Endothelial cell of umbilical vein (primary cell): Measurements from ENCODE around the gene CHEK2. TPM values are rescaled to one million over a fixed set of nuclear protein-coding genes. Genes with fewer than 3 reads are reported as not detected.

ENCODE experiments used
- BruUV-seq: library from RNA; stranded (reverse); fragments of 400-500 nt; replicated peaks from 2 replicates; lab custom pipeline; 2021; lab: Mats Ljungman, UMichigan
- CTCF ChIA-PET: fragments of 300-600, 350-600 bp; sonication (Branson Sonifier 250); formaldehyde crosslinking; loops from one replicate; lab custom pipeline; 2021; ENCODE audit warnings: antibody characterized with exemption, inconsistent platforms; lab: Charles Lee
- POLR2A ChIA-PET: fragments of 300-600, 350-600 bp; sonication (Branson Sonifier 250); formaldehyde crosslinking; loops from one replicate; lab custom pipeline; 2021; ENCODE audit warnings: antibody characterized with exemption, inconsistent platforms; lab: Charles Lee
- DNase-seq: peaks from one replicate; pipeline ENCODE4 v3.0.0-alpha.2; 2011; ENCODE audit warnings: low read depth, low spot score
- FAIRE-seq: peaks from 2 replicates; lab custom pipeline; 2011; peaks lifted over from hg19 to GRCh38; lab: Jason Lieb, UNC
- H2AFZ ChIP-seq: 2 replicates; pipeline ENCODE4 v1.6.0; 2012; ENCODE audit warnings: low read depth, low read length, control low read depth, inconsistent platforms
- H3K27ac ChIP-seq: 2 replicates; pipeline ENCODE4 v1.5.1; 2011; ENCODE audit warnings: low read depth, mild to moderate bottlenecking, control low read depth, low read length, moderate library complexity; ENCODE audit not compliant: insufficient read depth
- H3K27me3 ChIP-seq, 2 experiments: 2 replicates each; pipeline versions ENCODE4 v1.6.0 to v1.6.1; 2011; ENCODE audit warnings: low read length in 2 of 2, mixed read lengths in 1 of 2; ENCODE audit not compliant: control insufficient read depth in 2 of 2, insufficient read depth in 2 of 2
- H3K36me3 ChIP-seq, 2 experiments: 2 replicates in 1 of 2; 3 replicates in 1 of 2; pipeline ENCODE4 v1.5.1; 2011; ENCODE audit warnings: low read length in 2 of 2, mild to moderate bottlenecking in 1 of 2, moderate library complexity in 1 of 2; ENCODE audit not compliant: control insufficient read depth in 2 of 2, insufficient read depth in 2 of 2; ENCODE audit errors: extremely low read depth in 1 of 2
- H3K4me1 ChIP-seq: 3 replicates; pipeline ENCODE4 v1.5.1; 2011; ENCODE audit warnings: mild to moderate bottlenecking, low read length; ENCODE audit not compliant: control insufficient read depth, insufficient read depth; ENCODE audit errors: extremely low read depth
- H3K4me2 ChIP-seq: 2 replicates; pipeline ENCODE4 v1.6.1; 2011; ENCODE audit warnings: low read length, control low read depth, mixed read lengths; ENCODE audit not compliant: insufficient read depth
- H3K4me3 ChIP-seq, 3 experiments: fragments of 200-600 bp in 1 of 3; sonication (generic), shearing (Covaris generic) in 1 of 3; replicated peaks in 1 of 3; 2 replicates each; pipeline ENCODE4 v1.5.1; 2011 to 2016; ENCODE audit warnings: control low read depth in 3 of 3, low read length in 3 of 3, mild to moderate bottlenecking in 2 of 3, inconsistent platforms in 1 of 3, low read depth in 1 of 3, moderate library complexity in 1 of 3; ENCODE audit not compliant: insufficient read depth in 1 of 3
- H3K79me2 ChIP-seq: 2 replicates; pipeline ENCODE4 v1.6.0; 2012; ENCODE audit warnings: low read length, inconsistent platforms; ENCODE audit not compliant: control insufficient read depth, insufficient read depth
- H3K9ac ChIP-seq: replicated peaks from 2 replicates; pipeline ENCODE3; 2011; ENCODE audit warnings: low read length, control low read depth; ENCODE audit not compliant: insufficient read depth; ENCODE audit errors: extremely low read depth
- H3K9me1 ChIP-seq: replicated peaks from 3 replicates; pipeline ENCODE4 v1.6.0; 2011; ENCODE audit warnings: mild to moderate bottlenecking, low read length; ENCODE audit not compliant: control insufficient read depth, insufficient read depth; ENCODE audit errors: extremely low read depth
- H3K9me3 ChIP-seq: replicated peaks from 2 replicates; pipeline ENCODE4 v1.5.1; 2012; ENCODE audit warnings: low read length, inconsistent platforms; ENCODE audit not compliant: control insufficient read depth, insufficient read depth
- H4K20me1 ChIP-seq: replicated peaks from 2 replicates; pipeline ENCODE3; 2011; ENCODE audit warnings: mild to moderate bottlenecking, low read length; ENCODE audit not compliant: control insufficient read depth, insufficient read depth; ENCODE audit errors: extremely low read depth
- EZH2 ChIP-seq: IDR thresholded peaks from 2 replicates; pipeline ENCODE4 v1.6.1; 2012; ENCODE audit warnings: borderline replicate concordance, low read depth, mild to moderate bottlenecking, moderate library complexity, low read length, inconsistent platforms; ENCODE audit not compliant: severe bottlenecking
- FOS ChIP-seq: IDR thresholded peaks from 2 replicates; pipeline ENCODE4 v1.6.1; 2011; ENCODE audit warnings: mild to moderate bottlenecking, low read length, moderate library complexity, borderline replicate concordance; ENCODE audit not compliant: insufficient read depth
- GATA2 ChIP-seq: IDR thresholded peaks from 2 replicates; pipeline ENCODE4 v1.7.0; 2011; ENCODE audit warnings: low read depth, mild to moderate bottlenecking, moderate library complexity, mixed read lengths, low read length; ENCODE audit not compliant: insufficient read length, insufficient read depth
- POLR2AphosphoS5 ChIP-seq: IDR thresholded peaks from 2 replicates; pipeline ENCODE4 v1.6.1; 2012; ENCODE audit warnings: low read depth, mild to moderate bottlenecking, control low read depth, low read length, moderate library complexity; ENCODE audit not compliant: insufficient read depth
- dilution Hi-C: fragments of 300-500 bp; cut with MboI; formaldehyde crosslinking; loops from one replicate; pipeline ENCODE4 v1.15.0; 2019; ENCODE audit warnings: low sequenced_read_pairs; ENCODE audit not compliant: extremely low pct_ligation_motif_present
- intact Hi-C: fragments of 100-400 bp; cut with micrococcal nuclease; formaldehyde crosslinking; loops from one replicate; pipeline ENCODE4 v1.10.0; 2022
- polyA plus RNA-seq, 4 experiments: library from polyadenylated mRNA; depleted of rRNA in 3 of 4; stranded (reverse) in 3 of 4; unstranded in 1 of 4; fragments of >200 nt; gene quantifications; 2 replicates each; pipeline versions ENCODE4 v1.2.1 to v1.2.3, GENCODE V29; 2011 to 2012; ENCODE audit warnings: missing spikeins in 1 of 4
- total RNA-seq: library from RNA; stranded (reverse); gene quantifications from 2 replicates; pipeline ENCODE4 v1.2.3, GENCODE V29; 2021
- TF ChIP-seq, protein P1 (sequence below), 2 donors: IDR thresholded peaks; 1 replicate in 1 of 2; 2 replicates in 1 of 2; pipeline ENCODE4 v1.5.1; 2011; ENCODE audit warnings: low read length in 2 of 2, mild to moderate bottlenecking in 2 of 2, moderate library complexity in 2 of 2, control low read depth in 1 of 2, inconsistent platforms in 1 of 2, low read depth in 1 of 2; ENCODE audit not compliant: insufficient read depth in 1 of 2; ENCODE audit errors: extremely low read depth in 1 of 2
- TF ChIP-seq, protein P2 (sequence below): IDR thresholded peaks from 2 replicates; pipeline ENCODE4 v1.6.1; 2011; ENCODE audit not compliant: insufficient read depth, insufficient read length

CHEK2 gene
- total and polyA plus RNA-seq, 2 donors (not counting 3 experiments of a cell fraction or from before 2014, with no cell fraction given): 24.6 to 24.9 TPM

DNA sequence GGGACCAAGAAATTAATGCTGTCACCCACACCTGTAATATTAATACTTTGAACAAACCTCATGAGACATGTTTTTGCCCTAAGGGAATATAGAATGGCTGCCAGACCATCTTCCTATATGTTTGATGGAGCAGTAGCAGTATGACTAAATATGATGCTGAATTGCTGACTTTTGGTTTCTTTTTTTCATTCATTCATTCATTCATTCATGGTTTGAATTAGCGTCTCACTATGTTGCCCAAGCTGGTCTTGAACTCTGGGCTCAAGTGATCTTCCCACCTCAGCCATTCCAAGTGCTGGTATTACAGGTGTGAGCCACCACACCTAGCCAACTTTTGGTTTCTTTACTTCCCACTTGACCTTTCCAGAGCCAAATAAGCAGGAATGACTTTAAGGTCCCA lies 38.7 kb upstream of the CHEK2 start:
- peaks cover 7 to 19% of the 10 kb centered on the region in 2 experiments for H3K36me3 ChIP-seq
- POLR2A ChIA-PET: no interaction called here
- CTCF ChIA-PET: interaction anchor here (0.6 to 3.0 kb wide), 2 partner anchors 180 to 1757 kb away, joined by 3 to 12 read pairs; no protein-coding TSS in a partner anchor

More for the DNA sequence above, 38.7 kb upstream of the CHEK2 start:
- H3K9me1 ChIP-seq: no peaks in the 10 kb centered on the region
- no peak overlapping the region for H3K9ac ChIP-seq
- H3K4me3 ChIP-seq: no peak overlapping the region
- no peak overlapping the region for H3K4me2 ChIP-seq
- no peak for FAIRE-seq
- intact Hi-C loops: no loop called here
- DNase-seq: no peak
- H3K27me3 ChIP-seq: no peaks in the 10 kb centered on the region
- dilution Hi-C loops: no loop called here
- H3K27ac ChIP-seq: no peak overlapping the region
- BruUV-seq: no TSS peak
- peaks cover 42% of the 10 kb centered on the region for H3K79me2 ChIP-seq
- H4K20me1 ChIP-seq: no peaks in the 10 kb centered on the region
- TF ChIP-seq, protein P1, sequence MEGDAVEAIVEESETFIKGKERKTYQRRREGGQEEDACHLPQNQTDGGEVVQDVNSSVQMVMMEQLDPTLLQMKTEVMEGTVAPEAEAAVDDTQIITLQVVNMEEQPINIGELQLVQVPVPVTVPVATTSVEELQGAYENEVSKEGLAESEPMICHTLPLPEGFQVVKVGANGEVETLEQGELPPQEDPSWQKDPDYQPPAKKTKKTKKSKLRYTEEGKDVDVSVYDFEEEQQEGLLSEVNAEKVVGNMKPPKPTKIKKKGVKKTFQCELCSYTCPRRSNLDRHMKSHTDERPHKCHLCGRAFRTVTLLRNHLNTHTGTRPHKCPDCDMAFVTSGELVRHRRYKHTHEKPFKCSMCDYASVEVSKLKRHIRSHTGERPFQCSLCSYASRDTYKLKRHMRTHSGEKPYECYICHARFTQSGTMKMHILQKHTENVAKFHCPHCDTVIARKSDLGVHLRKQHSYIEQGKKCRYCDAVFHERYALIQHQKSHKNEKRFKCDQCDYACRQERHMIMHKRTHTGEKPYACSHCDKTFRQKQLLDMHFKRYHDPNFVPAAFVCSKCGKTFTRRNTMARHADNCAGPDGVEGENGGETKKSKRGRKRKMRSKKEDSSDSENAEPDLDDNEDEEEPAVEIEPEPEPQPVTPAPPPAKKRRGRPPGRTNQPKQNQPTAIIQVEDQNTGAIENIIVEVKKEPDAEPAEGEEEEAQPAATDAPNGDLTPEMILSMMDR (IDR thresholded peaks at IDR 0.05; ENCODE audit: extremely low read depth in 1 of 2, insufficient read depth in 1 of 2, low read depth in 1 of 2, low read length in 2 of 2): no peak
- TF ChIP-seq EZH2 (no peak), GATA2 (no peak), FOS (no peak), POLR2AphosphoS5 (no peak)
- TF ChIP-seq, protein P2, sequence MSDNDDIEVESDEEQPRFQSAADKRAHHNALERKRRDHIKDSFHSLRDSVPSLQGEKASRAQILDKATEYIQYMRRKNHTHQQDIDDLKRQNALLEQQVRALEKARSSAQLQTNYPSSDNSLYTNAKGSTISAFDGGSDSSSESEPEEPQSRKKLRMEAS: no peak
- H2AFZ ChIP-seq: no peak overlapping the region
- no peaks in the 10 kb centered on the region for H3K4me1 ChIP-seq
- no peaks in the 10 kb centered on the region for H3K9me3 ChIP-seq
